Body of pancreas (tissue), 4 donors: ENCODE results near the gene NOXO1.

ENCODE experiments used
- CTCF ChIP-seq, 7 experiments: fragments of 450-650 bp in 4 of 7; fragments of 200-600 bp in 3 of 7; sonication (generic) in 3 of 7; IDR thresholded peaks; one replicate each; pipeline ENCODE4 v1.5.1; 2016 to 2019; ENCODE audit warnings: antibody characterized with exemption in 7 of 7
- POLR2A ChIP-seq, 3 donors: fragments of 450-650 bp; IDR thresholded peaks; one replicate each; pipeline ENCODE4 v1.6.1; 2016; ENCODE audit warnings: antibody characterized with exemption in 3 of 3, mild to moderate bottlenecking in 2 of 3

GRCh38 chr16:1929105-1929504 is 52.2 kb downstream of the NOXO1 start:
- TF ChIP-seq CTCF (IDR thresholded peaks at IDR 0.05): no peak
- TF ChIP-seq POLR2A (IDR thresholded peaks at IDR 0.05): no peak
